CD4-positive, alpha-beta T cell treated with Interleukin-4 for 4 hours (primary cell): ENCODE results near the gene NEURL3.

Source experiments
- DNase-seq: peaks from one replicate; pipeline ENCODE4 v3.0.0-alpha.2; 2020

The NEURL3 gene

GRCh38 chr2:96539215-96539920 lies 34.2 kb upstream of the NEURL3 start:
- no peak for DNase-seq

- DNase-seq, result peak; percentile 90
Observed at GRCh38 chr2:96538487-96539214, 33.5 kb upstream of the NEURL3 start.

- DNase-seq, result peak; percentile 51
Observed at GRCh38 chr2:96537734-96538486, 32.8 kb upstream of the NEURL3 start.

- peak; percentile 90 for DNase-seq
Observed at GRCh38 chr2:96537066-96537733, 32.0 kb upstream of the NEURL3 start.

GRCh38 chr2:96536445-96537065 lies 31.4 kb upstream of the NEURL3 start, which contains the start of gene ARID5A:
Gene ARID5A, plus strand, starts transcription at chr2:96536752. Its CDS starts 75 bp downstream, at chr2:96536827.
- DNase-seq, result peak; percentile 86

GRCh38 chr2:96535331-96535730 lies 30.2 kb upstream of the NEURL3 start:
- no peak for DNase-seq

- no peak for DNase-seq
Observed at GRCh38 chr2:96534701-96535181, 29.6 kb upstream of the NEURL3 start.

- no peak for DNase-seq
Observed at GRCh38 chr2:96534141-96534540, 29.0 kb upstream of the NEURL3 start.

GRCh38 chr2:96533292-96534073 lies 28.3 kb upstream of the NEURL3 start:
- DNase-seq, result no peak

- DNase-seq, result no peak
Observed at GRCh38 chr2:96532641-96533291, 27.6 kb upstream of the NEURL3 start.

- peak; percentile 96 for DNase-seq
Observed at GRCh38 chr2:96531872-96532505, 26.8 kb upstream of the NEURL3 start.

- DNase-seq, result no peak
Observed at GRCh38 chr2:96531366-96531765, 26.2 kb upstream of the NEURL3 start.

- no peak for DNase-seq
Observed at GRCh38 chr2:96530474-96531357, 25.6 kb upstream of the NEURL3 start.

- DNase-seq, result no peak
Observed at GRCh38 chr2:96530144-96530430, 24.9 kb upstream of the NEURL3 start.

- no peak for DNase-seq
Observed at GRCh38 chr2:96529376-96530143, 24.4 kb upstream of the NEURL3 start.

GRCh38 chr2:96528700-96529375 lies 23.7 kb upstream of the NEURL3 start:
- no peak for DNase-seq

- DNase-seq, result peak; percentile 83
Observed at GRCh38 chr2:96528006-96528699, 23.0 kb upstream of the NEURL3 start.
